Cardiac fibroblast (primary cell): ENCODE data around the gene RMDN2.

Source experiments
- DNase-seq, 2 donors: peaks; one replicate each; pipeline versions ENCODE4 v3.0.0 to v3.0.0-alpha.2; 2010; ENCODE audit warnings: low read depth in 2 of 2
- H3K4me3 ChIP-seq, 2 donors: replicated peaks in 1 of 2; 1 replicate in 1 of 2; 2 replicates in 1 of 2; pipeline ENCODE4 v1.5.1; 2011; ENCODE audit warnings: low read depth in 2 of 2, low read length in 2 of 2, mild to moderate bottlenecking in 2 of 2, moderate library complexity in 1 of 2
- CTCF ChIP-seq: IDR thresholded peaks from one replicate; pipeline ENCODE4 v1.5.1; 2011; ENCODE audit warnings: low read depth, mild to moderate bottlenecking, low read length, inconsistent platforms

Gene RMDN2

GRCh38 chr2:37896319-37896718 is 28.8 kb upstream of the RMDN2 start:
- H3K4me3 ChIP-seq: no peak overlapping the region
- peak in 1 of 2 donors; percentile 23 for DNase-seq
- TF ChIP-seq CTCF: no peak

GRCh38 chr2:37897511-37897910 is 27.6 kb upstream of the RMDN2 start:
- TF ChIP-seq CTCF: no peak
- no peak overlapping the region for H3K4me3 ChIP-seq
- no peak for DNase-seq

- no peak for TF ChIP-seq CTCF
- no peak for DNase-seq
- no peak overlapping the region for H3K4me3 ChIP-seq
Observed at GRCh38 chr2:37898448-37898847, 26.6 kb upstream of the RMDN2 start.

- TF ChIP-seq CTCF: no peak
- DNase-seq: no peak
- H3K4me3 ChIP-seq: no peak overlapping the region
Observed at GRCh38 chr2:37902991-37903390, 22.1 kb upstream of the RMDN2 start.

GRCh38 chr2:37904425-37904824 is 20.7 kb upstream of the RMDN2 start:
- DNase-seq: no peak
- no peak for TF ChIP-seq CTCF

GRCh38 chr2:37904993-37905392 is 20.1 kb upstream of the RMDN2 start:
- TF ChIP-seq CTCF: no peak

More at GRCh38 chr2:37904425-37904824, 20.7 kb upstream of the RMDN2 start:
- no peak overlapping the region for H3K4me3 ChIP-seq

GRCh38 chr2:37906131-37906530 is 19.0 kb upstream of the RMDN2 start:
- no peak for TF ChIP-seq CTCF
- DNase-seq: no peak
- no peak overlapping the region for H3K4me3 ChIP-seq

More at GRCh38 chr2:37904993-37905392, 20.1 kb upstream of the RMDN2 start:
- H3K4me3 ChIP-seq: no peak overlapping the region
- no peak for DNase-seq
